Nucleus accumbens (tissue), 56 donors: ENCODE data around the gene PRR33.

Experiments used
- DNase-seq, 56 donors: peaks; one replicate each; lab custom pipeline; 2025; lab: John Stamatoyannopoulos, UW

The PRR33 gene

GRCh38 chr11:1841511-1842148 is 50.1 kb downstream of the PRR33 start:
- DNase-seq: no peak

DNA sequence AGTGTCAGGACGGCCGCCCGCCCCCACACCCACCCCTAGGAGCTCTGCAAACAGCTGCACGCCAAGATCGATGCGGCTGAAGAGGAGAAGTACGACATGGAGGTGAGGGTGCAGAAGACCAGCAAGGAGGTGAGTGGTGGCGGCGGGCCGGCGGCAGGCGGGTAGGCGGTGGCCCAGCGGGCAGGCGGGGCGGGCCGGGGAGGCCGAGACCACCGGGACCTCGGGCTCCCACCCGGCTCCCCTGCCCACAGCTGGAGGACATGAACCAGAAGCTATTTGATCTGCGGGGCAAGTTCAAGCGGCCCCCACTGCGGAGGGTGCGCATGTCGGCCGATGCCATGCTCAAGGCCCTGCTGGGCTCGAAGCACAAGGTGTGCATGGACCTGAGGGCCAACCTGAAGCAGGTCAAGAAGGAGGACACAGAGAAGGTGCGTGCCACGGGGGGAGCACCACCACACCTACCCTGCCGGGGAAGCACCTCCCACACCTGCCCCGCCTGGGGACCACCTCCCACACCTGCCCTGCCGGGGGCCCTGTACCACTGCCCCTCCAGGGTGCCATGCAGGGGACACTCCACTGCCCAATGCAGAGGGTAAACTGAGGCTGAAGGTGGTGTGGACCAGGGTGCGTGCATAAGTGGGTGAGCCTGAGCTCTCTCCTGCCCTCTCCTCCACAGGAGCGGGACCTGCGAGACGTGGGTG is 50.8 kb downstream of the PRR33 start:
- no peak for DNase-seq

DNA sequence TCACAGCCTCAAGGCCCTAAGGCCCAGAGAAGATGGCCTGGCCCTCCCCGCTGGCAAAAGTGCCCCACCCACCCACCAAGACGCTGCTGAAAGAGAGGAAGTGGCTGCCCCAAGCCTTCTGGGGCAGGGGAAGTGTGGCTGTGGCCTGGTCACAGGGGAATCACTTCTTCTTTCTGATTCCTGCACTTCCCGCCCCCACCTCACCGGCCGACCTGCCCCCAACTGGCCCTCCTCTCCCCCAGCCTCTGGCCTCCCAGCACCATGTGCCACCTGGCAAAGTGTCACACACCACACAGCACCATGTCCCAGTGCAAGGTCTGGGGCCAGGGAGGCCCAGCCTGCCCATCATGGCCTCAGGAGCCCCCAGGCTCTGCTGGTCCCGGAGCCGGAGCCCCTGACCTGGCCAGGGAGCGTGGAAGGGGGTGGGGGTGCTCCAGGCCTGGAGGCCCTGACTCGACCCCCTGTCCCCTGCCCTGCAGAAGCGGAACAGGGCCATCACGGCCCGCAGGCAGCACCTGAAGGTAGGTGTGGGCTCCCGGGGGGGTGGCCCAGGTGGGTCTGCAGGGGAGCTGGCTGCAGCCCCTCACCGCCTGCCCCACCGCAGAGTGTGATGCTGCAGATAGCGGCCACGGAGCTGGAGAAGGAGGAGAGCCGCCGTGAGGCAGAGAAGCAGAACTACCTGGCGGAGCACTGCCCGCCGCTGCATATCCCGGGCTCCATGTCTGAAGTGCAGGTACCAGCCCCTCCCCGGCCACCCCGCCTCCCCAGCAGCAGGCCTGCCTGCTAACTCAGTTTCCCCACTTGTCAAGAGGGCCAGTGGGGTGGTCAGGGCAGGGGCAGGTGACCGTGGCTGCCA is 51.5 kb downstream of the PRR33 start:
- peak in 10 of 56 donors; percentile 9 to 56 (median 27) for DNase-seq

DNA sequence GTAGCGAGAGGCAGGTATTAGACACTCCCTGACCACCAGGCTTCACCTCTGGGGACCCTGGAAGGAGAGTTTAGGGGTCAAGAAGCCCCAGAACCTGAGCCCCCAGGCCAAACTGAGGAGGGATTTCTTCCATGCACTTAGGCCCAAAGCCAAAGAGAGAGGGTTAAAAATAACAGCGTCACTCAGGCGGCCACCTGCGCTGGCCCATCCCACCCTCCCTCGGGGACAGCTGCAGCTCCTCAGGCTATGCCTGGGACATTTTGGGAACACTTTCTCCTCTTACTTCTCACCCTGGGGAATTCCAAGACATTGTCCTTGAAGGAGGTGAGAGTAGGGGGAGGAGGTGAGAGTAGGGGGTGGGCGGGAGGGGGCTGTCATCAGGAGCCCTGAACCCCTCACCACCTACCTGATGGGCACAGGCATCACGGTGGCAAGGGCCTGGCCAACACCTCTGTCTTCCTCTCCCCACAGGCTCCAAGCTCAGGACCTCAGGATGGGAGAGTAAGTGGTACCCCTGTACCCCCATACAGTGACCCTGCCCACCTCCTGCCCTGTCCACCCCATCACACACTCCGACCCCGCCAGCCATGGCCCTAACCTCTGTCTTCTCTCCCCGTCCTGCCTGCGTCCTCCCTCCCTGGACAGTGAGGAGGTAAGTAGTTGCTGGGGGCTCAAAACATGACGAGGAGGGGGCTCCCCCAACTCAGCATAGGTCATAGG is 52.3 kb downstream of the PRR33 start:
- no peak for DNase-seq

DNA sequence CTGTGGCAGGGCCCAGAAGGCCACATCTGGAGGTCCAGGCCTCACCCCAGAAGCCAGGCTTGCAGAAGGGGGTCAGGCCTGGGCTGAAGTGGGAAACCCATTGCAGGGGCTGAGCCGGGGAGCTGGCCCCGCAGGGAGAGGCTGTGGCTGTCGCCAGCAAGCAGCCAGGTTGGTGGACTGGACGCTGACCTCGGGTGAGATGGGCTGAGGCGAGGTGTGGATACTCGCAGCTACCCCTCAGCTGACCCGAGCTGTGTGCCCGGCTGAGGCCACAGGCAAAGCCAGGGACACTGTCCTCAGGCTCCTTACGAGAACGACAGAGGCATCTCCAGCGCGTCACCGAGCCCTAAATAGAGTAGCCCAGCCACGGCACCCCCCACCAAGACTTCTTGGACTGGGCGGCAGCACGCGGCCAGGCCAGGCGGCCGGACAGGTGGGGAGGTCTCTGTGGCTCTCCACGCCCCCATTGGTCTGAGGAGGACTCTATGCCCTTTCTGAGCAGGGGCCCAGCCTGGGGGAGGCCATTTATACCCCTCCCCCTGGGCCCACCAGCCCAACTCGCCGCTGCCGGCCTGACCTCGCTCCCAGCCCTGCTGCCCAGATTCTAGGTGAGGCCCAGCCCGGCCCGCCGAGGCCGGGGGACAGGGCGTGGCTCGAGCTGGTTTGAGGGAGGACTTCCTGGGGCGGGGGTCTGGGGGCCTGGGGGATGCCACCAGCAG is 53.1 kb downstream of the PRR33 start, which contains the start of gene TNNI2:
TNNI2 (plus strand) TSS at position 556 of the 719 bp plus-strand sequence. CDS start 716 bp downstream, outside the sequence.
- DNase-seq: no peak
